GM12878 (cell line): Measurements from ENCODE around the gene ERICH4. TPM values are rescaled to one million over a fixed set of nuclear protein-coding genes. Genes with fewer than 3 reads are reported as not detected.

Experiments
- ATAC-seq: fragments of 200-7000 bp; cut with Tn5 transposase; 3 replicates; pipeline ENCODE4 v1.9.1; 2020; ENCODE audit warnings: mild to moderate bottlenecking, moderate library complexity
- BruUV-seq: library from RNA; stranded (reverse); fragments of 400-500 nt; replicated peaks from 2 replicates; lab custom pipeline; 2021; lab: Mats Ljungman, UMichigan
- CTCF ChIA-PET: fragments of 300-600 bp; sonication (Branson Sonifier 250); formaldehyde crosslinking; extraction: SDS; loops from one replicate; lab custom pipeline; 2021; ENCODE audit warnings: inconsistent platforms; lab: Yijun Ruan, JAX
- POLR2A ChIA-PET: fragments of 350-600 bp; formaldehyde crosslinking; extraction: SDS; loops from one replicate; lab custom pipeline; 2021; ENCODE audit warnings: inconsistent platforms; lab: Charles Lee
- RAD21 ChIA-PET: fragments of 300-600 bp; sonication (Branson Sonifier 250); formaldehyde crosslinking; loops from one replicate; lab custom pipeline; 2023; ENCODE audit warnings: antibody characterized with exemption; ENCODE audit not compliant: unreplicated experiment; lab: Charles Lee
- SMC1A ChIA-PET: fragments of 300-600 bp; sonication (Branson Sonifier 250); formaldehyde crosslinking; loops from one replicate; lab custom pipeline; 2023; ENCODE audit not compliant: unreplicated experiment, uncharacterized antibody; lab: Charles Lee
- DNase-seq: peaks from one replicate; pipeline ENCODE4 v3.0.0-alpha.2; 2011; ENCODE audit warnings: low read depth, low spot score
- FAIRE-seq: peaks from 3 replicates; lab custom pipeline; 2011; peaks lifted over from hg19 to GRCh38; lab: Jason Lieb, UNC
- H2AFZ ChIP-seq: 2 replicates; pipeline ENCODE4 v1.6.0; 2011; ENCODE audit warnings: low read depth, low read length, control low read depth; ENCODE audit not compliant: control insufficient read depth
- H3K27ac ChIP-seq: 2 replicates; pipeline ENCODE4 v1.5.1; 2011; ENCODE audit warnings: control low read depth; ENCODE audit not compliant: control insufficient read depth, insufficient read depth
- H3K27me3 ChIP-seq, 2 experiments: replicated peaks in 1 of 2; 2 replicates each; pipeline versions ENCODE4 v1.6.0 to v1.6.1; 2011; ENCODE audit warnings: low read length in 1 of 2; ENCODE audit not compliant: control insufficient read depth in 2 of 2, insufficient read depth in 2 of 2
- H3K36me3 ChIP-seq, 2 experiments: 2 replicates each; pipeline ENCODE4 v1.5.1; 2011; ENCODE audit warnings: low read length in 1 of 2; ENCODE audit not compliant: control insufficient read depth in 2 of 2, insufficient read depth in 2 of 2
- H3K4me1 ChIP-seq: 2 replicates; pipeline ENCODE4 v1.6.1; 2011; ENCODE audit warnings: mild to moderate bottlenecking, low read length, moderate library complexity, mixed read lengths; ENCODE audit not compliant: control insufficient read depth, insufficient read depth
- H3K4me2 ChIP-seq: 2 replicates; pipeline ENCODE4 v1.6.0; 2011; ENCODE audit warnings: control low read depth; ENCODE audit not compliant: control insufficient read depth, insufficient read depth
- H3K4me3 ChIP-seq: fragments of 200-600 bp; sonication (generic); 2 replicates; pipeline ENCODE4 v1.5.1; 2016
- H3K79me2 ChIP-seq: 2 replicates; pipeline ENCODE4 v1.6.0; 2011; ENCODE audit warnings: low read length; ENCODE audit not compliant: control insufficient read depth, insufficient read depth
- H3K9ac ChIP-seq: 2 replicates; pipeline ENCODE4 v1.8.0; 2011; ENCODE audit warnings: low read length, control low read depth, mixed read lengths; ENCODE audit not compliant: control insufficient read depth, insufficient read depth
- H3K9me3 ChIP-seq: replicated peaks from 3 replicates; pipeline ENCODE4 v1.5.1; 2011; ENCODE audit warnings: mild to moderate bottlenecking, low read length; ENCODE audit not compliant: control insufficient read depth, insufficient read depth
- H4K20me1 ChIP-seq: 2 replicates; pipeline ENCODE4 v1.6.0; 2011; ENCODE audit not compliant: control insufficient read depth, insufficient read depth
- ATF7 ChIP-seq: fragments of 450-650 bp; IDR thresholded peaks from 2 replicates; pipeline ENCODE4 v1.6.1; 2016; ENCODE audit warnings: low read depth, mild to moderate bottlenecking
- CEBPB ChIP-seq, 2 experiments: fragments of 150-350 bp in 1 of 2; IDR thresholded peaks; 2 replicates each; pipeline ENCODE4 v1.6.1; 2012 to 2014; ENCODE audit warnings: low read depth in 2 of 2, low read length in 2 of 2, borderline replicate concordance in 1 of 2, inconsistent platforms in 1 of 2
- CEBPZ ChIP-seq: fragments of 150-350 bp; IDR thresholded peaks from 2 replicates; pipeline ENCODE4 v1.6.1; 2016; ENCODE audit warnings: low read depth, low read length
- ELK1 ChIP-seq: IDR thresholded peaks from 2 replicates; pipeline ENCODE4 v1.6.1; 2012; ENCODE audit warnings: low read depth, low read length, improper control_type of control experiment
- ESRRA ChIP-seq: IDR thresholded peaks from 2 replicates; pipeline ENCODE4 v1.6.1; 2012; ENCODE audit warnings: mild to moderate bottlenecking, low read length, improper control_type of control experiment
- JUND ChIP-seq: IDR thresholded peaks from 2 replicates; pipeline ENCODE4 v1.6.1; 2012; ENCODE audit warnings: low read depth, mild to moderate bottlenecking, low read length, improper control_type of control experiment, moderate library complexity
- LARP7 ChIP-seq: fragments of 450-650 bp; IDR thresholded peaks from 2 replicates; pipeline ENCODE4 v1.6.1; 2017; ENCODE audit warnings: mild to moderate bottlenecking
- MAX ChIP-seq: IDR thresholded peaks from 2 replicates; pipeline ENCODE4 v1.6.1; 2012; ENCODE audit warnings: low read depth, low read length, improper control_type of control experiment
- MEF2B ChIP-seq: fragments of 450-650 bp; IDR thresholded peaks from 2 replicates; pipeline ENCODE4 v1.6.1; 2018; ENCODE audit warnings: mild to moderate bottlenecking, moderate library complexity; ENCODE audit not compliant: partially characterized antibody, poor library complexity, severe bottlenecking
- MXI1 ChIP-seq: fragments of 150-350 bp; IDR thresholded peaks from 2 replicates; pipeline ENCODE4 v1.6.1; 2011; ENCODE audit warnings: low read depth, mild to moderate bottlenecking, inconsistent platforms, low read length, improper control_type of control experiment
- NR2C1 ChIP-seq: fragments of 450-650 bp; IDR thresholded peaks from 2 replicates; pipeline ENCODE4 v1.6.1; 2017; ENCODE audit warnings: antibody characterized with exemption, mild to moderate bottlenecking, moderate library complexity
- NRF1 ChIP-seq: conservative IDR thresholded peaks from 2 replicates; pipeline ENCODE4 v1.6.1; 2011; ENCODE audit warnings: mild to moderate bottlenecking, low read depth, low read length, improper control_type of control experiment
- RELB ChIP-seq: fragments of 450-650 bp; IDR thresholded peaks from 2 replicates; pipeline ENCODE4 v1.6.1; 2017; ENCODE audit warnings: low read depth, mild to moderate bottlenecking, moderate library complexity
- RUNX3 ChIP-seq: IDR thresholded peaks from 2 replicates; pipeline ENCODE4 v1.6.1; 2012; ENCODE audit warnings: low read length, inconsistent platforms
- SREBF1 ChIP-seq: IDR thresholded peaks from 2 replicates; pipeline ENCODE4 v1.6.1; 2012; ENCODE audit warnings: mild to moderate bottlenecking, low read length
- SRF ChIP-seq, 2 experiments: IDR thresholded peaks; 2 replicates each; pipeline ENCODE4 v1.6.1; 2011; ENCODE audit warnings: low read depth in 2 of 2, low read length in 2 of 2, mild to moderate bottlenecking in 1 of 2, moderate library complexity in 1 of 2
- ZNF217 ChIP-seq: fragments of 450-650 bp; IDR thresholded peaks from 2 replicates; pipeline ENCODE4 v1.6.1; 2017; ENCODE audit warnings: antibody characterized with exemption, mild to moderate bottlenecking
- ZNF384 ChIP-seq: IDR thresholded peaks from 2 replicates; pipeline ENCODE4 v1.6.1; 2012; ENCODE audit warnings: low read depth, mild to moderate bottlenecking, low read length, improper control_type of control experiment, borderline replicate concordance
- WGBS: methylation state at CpG from one replicate; pipeline ENCODE4 v1.1.6; 2016; ENCODE audit warnings: low lambda C conversion rate; ENCODE audit not compliant: insufficient replicate concordance, insufficient coverage; ENCODE audit errors: missing lambda C conversion rate; 5-methylcytosine and 5-hydroxymethylcytosine counted together
- in situ Hi-C: fragments of 300-500 bp; cut with MboI; formaldehyde crosslinking; loops from 9 replicates; pipeline ENCODE4 v1.14.3; 2018; ENCODE audit warnings: mixed read lengths
- intact Hi-C: fragments of 100-400 bp; cut with micrococcal nuclease; formaldehyde crosslinking; loops from one replicate; pipeline ENCODE4 v1.14.2; 2022; ENCODE audit not compliant: unreplicated experiment
- polyA plus RNA-seq, 11 experiments: library from polyadenylated mRNA; depleted of rRNA in 4 of 11; unstranded in 6 of 11; stranded (reverse) in 5 of 11; fragments of >200 nt; fragmentation: Nextera tagmentation in 4 of 11; fragmentation: Illumina TruSeq in 1 of 11; extraction: Ambion mirVana in 4 of 11; extraction: Trizol in 1 of 11; gene quantifications; 1 replicate in 1 of 11; 2 replicates in 10 of 11; pipeline versions ENCODE4 v1.2.1 to v1.2.3, GENCODE V29; 2011 to 2016; ENCODE audit warnings: inconsistent platforms in 2 of 11, missing spikeins in 2 of 11, low read depth in 1 of 11
- total RNA-seq, 4 experiments: library from RNA; depleted of rRNA in 3 of 4; stranded (reverse); fragments of >200 nt in 3 of 4; fragmentation: Illumina TruSeq in 1 of 4; extraction: Trizol in 1 of 4; gene quantifications; 2 replicates each; pipeline versions ENCODE4 v1.2.1 to v1.2.3, GENCODE V29; 2013 to 2021

Gene ERICH4
- total and polyA plus RNA-seq, 10 of the 15 experiments (the other 5 are each of a cell fraction or from before 2014, with no cell fraction given): not detected

GRCh38 chr19:41403181-41403970 lies 39.6 kb upstream of the ERICH4 start:
- peaks cover 15% of the 10 kb centered on the region for H3K79me2 ChIP-seq

More at GRCh38 chr19:41403181-41403970, 39.6 kb upstream of the ERICH4 start:
- WGBS: 70% methylated on average over 12 of the region's 12 CpGs
- ATAC-seq (no peak), FAIRE-seq (no peak), DNase-seq (no peak)
- Histone ChIP-seq H2AFZ (no peak overlapping the region), H3K9me3 (no peaks in the 10 kb centered on the region), H3K27ac (no peak overlapping the region), H3K4me1 (peaks cover under 1% of the 10 kb centered on the region), H3K4me2 (no peak overlapping the region), H3K4me3 (no peak overlapping the region), H3K9ac (no peak overlapping the region), H4K20me1 (no peaks in the 10 kb centered on the region), H3K27me3 (no peaks in the 10 kb centered on the region), H3K36me3 (no peaks in the 10 kb centered on the region; a peak in 1 of 4 replicates)
- ChIA-PET POLR2A (no interaction called here), SMC1A (no interaction called here), CTCF (no interaction called here), RAD21 (no interaction called here)
- intact Hi-C loops: no loop called here
- in situ Hi-C loops: no loop called here
- TF ChIP-seq MEF2B (no peak), ZNF384 (no peak), JUND (no peak), RUNX3 (no peak), MXI1 (no peak), NRF1 (no peak), RELB (no peak), MAX (no peak), LARP7 (no peak), ELK1 (no peak), ZNF217 (no peak), ATF7 (no peak), ESRRA (no peak), NR2C1 (no peak), CEBPZ (no peak), CEBPB (IDR thresholded peaks at IDR 0.05; ENCODE audit: borderline replicate concordance in 1 of 2, low read depth in 2 of 2, low read length in 2 of 2) (no peak), SREBF1 (no peak), SRF (IDR thresholded peaks at IDR 0.05; ENCODE audit: low read depth in 2 of 2, low read length in 2 of 2) (no peak)
- BruUV-seq: no TSS peak
